Caki2 (cell line): ENCODE data around the gene CYTH1. TPM values are rescaled to one million over a fixed set of nuclear protein-coding genes. Genes with fewer than 3 reads are reported as not detected.

ENCODE experiments used
- DNase-seq: peaks from one replicate; pipeline ENCODE4 v3.0.0-alpha.2; 2015; ENCODE audit warnings: low read depth
- in situ Hi-C: cut with HindIII; loops from 2 replicates; pipeline ENCODE4 v1.10.0; 2016; ENCODE audit warnings: low sequenced_read_pairs, low pct_unique_long_range_greater_than_20kb, mixed read lengths
- total RNA-seq: library from RNA; depleted of rRNA; stranded (reverse); fragments of >200 nt; shearing (Covaris generic); gene quantifications from 2 replicates; pipeline ENCODE4 v1.2.3, GENCODE V29; 2014; ENCODE audit warnings: low replicate concordance; rRNA removed

CYTH1 gene
- 52.6 and 58.0 TPM in 2 replicates for total RNA-seq

DNA sequence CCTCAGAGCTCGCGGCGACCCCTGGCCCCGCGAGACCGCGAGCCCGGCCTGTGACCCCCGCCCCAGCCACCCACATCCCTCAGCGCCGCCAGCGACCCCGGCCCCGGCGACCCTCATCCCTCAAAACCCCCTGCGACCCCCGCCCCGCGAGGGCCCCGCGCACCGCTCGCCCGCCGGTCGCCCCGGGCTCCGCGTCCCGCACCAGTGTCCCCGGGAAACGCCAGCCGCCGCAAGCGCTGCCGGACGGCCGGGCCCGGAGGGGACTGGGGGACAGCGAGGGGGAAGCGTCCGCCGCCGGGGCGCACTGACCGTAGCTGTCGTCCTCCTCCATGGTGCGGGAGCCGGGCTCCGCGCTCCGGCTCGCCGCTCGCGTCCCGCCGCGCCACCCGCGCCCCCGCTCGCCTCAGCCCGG lies at the start of gene CYTH1:
CYTH1 (minus strand) TSS at position 381 of the 412 bp plus-strand sequence; CDS start at position 331, 50 bp downstream.
- in situ Hi-C loops = no loop called here

DNA sequence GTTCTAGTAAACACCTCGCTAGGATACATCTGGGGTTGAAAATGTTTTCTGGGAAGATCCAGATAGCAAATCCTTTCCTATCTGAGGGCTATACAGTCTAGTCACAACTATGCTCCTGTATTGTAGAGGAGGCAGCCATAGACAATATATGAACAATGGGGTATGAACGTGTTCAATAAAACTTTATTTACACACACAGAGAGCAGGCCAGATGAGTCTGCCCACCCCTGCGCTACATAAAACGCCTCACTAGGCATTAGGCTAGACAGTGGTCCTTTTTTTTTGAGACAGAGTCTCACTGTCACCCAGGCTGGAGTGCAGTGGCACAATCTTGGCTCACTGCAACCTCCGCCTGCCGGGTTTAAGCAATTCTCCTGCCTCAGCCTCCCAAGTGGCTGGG lies 47.4 kb upstream of the CYTH1 start:
- DNase-seq = no peak
- in situ Hi-C loops = loop anchor here (25.0 kb wide), 1 partner anchor 242 kb away; the partner anchor contains the start of gene DNAH17

More for the DNA sequence above, at the start of gene CYTH1:
- DNase-seq = no peak

DNA sequence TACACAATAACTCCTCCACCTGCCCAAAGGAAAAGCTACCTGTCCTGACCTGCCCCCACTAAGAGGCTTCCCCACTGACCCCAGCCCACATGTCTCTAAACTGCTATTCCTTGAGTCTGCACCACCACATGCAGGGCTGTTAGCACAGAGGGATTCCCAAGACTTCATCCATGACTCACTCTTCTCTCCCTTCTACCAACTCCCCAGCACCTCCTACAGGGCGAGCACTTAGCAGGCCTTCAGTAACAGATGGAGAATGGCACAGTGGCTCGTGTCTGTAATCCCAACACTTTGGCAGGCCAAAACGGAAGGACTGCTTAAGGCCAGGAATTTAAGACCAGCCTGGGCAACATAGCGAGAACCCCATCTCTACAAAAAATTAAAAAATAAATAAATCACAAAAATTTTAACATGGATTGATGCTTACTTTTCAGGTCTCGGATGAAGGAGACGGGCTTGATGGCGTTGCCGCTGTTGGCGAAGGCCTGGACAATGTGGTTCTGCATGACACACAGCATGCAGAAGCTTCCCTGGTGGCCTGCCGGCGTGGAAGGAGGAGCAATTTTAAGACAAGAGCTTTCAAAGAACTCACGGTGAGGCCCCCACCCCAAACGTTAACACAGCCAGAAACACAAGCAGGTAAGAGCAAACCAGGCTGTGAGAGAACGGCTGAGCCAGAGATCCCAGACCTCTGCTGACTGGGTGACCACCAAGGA lies 46.6 kb upstream of the CYTH1 start:
- in situ Hi-C loops = loop anchor here (25.0 kb wide), 1 partner anchor 241 kb away; the partner anchor contains the start of gene DNAH17

GRCh38 chr17:78826836-78827509 lies 44.9 kb upstream of the CYTH1 start:
- in situ Hi-C loops = loop anchor here (25.0 kb wide), 1 partner anchor 240 kb away; the partner anchor contains the start of gene DNAH17
- DNase-seq = no peak

More for the DNA sequence above, 46.6 kb upstream of the CYTH1 start:
- DNase-seq = peak; percentile 28

DNA sequence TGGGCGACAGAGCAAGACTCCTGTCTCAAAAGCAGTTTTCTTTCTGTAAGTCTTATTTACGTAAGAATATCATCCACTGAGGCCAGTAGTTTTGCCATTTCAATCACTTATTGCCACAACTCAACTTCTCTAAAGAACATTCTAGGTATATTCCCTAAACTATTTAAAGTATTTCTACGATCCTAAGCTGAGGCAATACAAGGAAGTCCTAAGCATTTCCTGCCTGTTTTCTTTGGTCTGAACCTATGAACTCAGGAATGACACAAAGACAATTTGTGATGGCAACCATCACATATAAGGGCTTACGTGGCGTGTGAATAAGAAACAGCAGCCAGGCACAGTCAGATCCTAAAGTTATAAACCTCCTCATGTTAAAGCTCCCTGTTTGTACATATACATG lies 44.3 kb upstream of the CYTH1 start:
- in situ Hi-C loops = loop anchor here (25.0 kb wide), 1 partner anchor 239 kb away; the partner anchor contains the start of gene DNAH17
- DNase-seq = no peak

GRCh38 chr17:78825696-78826095 lies 43.6 kb upstream of the CYTH1 start:
- in situ Hi-C loops = loop anchor here (25.0 kb wide), 1 partner anchor 238 kb away; the partner anchor contains the start of gene DNAH17

DNA sequence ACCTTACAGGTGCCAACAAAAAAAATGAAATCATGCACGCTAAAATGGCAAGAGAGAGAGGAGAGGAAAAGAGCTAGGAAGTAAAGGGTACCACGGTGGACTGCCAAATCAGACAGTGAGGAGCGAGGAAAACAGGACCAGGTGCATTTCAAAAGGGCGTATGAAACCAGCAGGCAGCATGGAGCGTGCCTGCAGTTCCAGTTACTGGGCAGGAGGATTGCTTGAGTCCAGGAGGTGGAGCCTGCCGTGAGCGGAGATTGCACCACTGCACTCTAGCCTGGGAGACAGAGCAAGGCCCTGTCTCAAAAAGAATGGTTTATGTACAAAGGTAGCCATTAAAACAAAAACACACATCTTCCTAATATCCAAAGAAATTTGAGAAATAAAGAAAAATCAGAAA lies 42.2 kb upstream of the CYTH1 start:
- in situ Hi-C loops = no loop called here
- DNase-seq = no peak

More at GRCh38 chr17:78825696-78826095, 43.6 kb upstream of the CYTH1 start:
- DNase-seq = no peak

- no peak for DNase-seq
- in situ Hi-C loops = no loop called here
These were observed 41.4 kb upstream of the CYTH1 start for GRCh38 chr17:78823282-78824046.

DNA sequence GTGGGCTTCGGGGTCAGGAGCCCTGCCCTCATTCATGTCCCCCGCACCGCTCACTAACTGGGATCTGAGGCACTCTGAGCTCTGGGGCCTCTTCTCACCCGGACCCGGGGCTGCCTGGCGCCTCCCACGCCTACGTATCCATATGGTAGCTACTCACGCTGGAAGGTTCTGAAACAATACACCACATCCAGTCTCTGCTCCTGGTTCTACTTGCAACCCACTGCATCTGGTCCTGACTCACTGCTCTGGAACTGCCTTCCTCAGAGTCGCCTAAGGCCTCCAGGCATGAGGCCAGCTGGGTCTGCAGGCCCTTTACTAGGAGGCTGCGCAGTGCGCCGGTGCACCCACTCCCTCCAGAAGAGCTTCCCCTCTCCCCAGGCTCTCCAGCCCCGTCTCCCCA lies 40.5 kb upstream of the CYTH1 start:
- no peak for DNase-seq
- in situ Hi-C loops = no loop called here

DNA sequence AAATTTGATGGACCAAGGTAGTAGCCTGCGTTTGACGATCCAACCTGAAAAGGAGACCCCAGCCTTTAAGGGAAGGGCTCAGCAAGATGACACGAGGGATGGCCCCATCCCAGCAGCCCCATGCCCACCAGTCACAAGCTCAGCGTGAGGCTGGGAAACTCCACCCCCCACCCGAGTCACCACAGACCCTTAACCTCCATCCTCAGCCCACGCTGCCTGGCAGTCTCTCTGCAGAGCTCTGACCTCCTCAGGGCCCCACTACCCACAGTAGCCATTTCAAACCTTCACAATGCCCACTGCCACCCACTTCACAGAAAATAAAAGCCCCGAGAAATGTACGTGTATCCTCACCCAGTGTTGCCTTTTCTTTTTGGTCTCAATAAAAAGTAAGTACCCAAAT lies 39.9 kb upstream of the CYTH1 start:
- in situ Hi-C loops = no loop called here
- no peak for DNase-seq

DNA sequence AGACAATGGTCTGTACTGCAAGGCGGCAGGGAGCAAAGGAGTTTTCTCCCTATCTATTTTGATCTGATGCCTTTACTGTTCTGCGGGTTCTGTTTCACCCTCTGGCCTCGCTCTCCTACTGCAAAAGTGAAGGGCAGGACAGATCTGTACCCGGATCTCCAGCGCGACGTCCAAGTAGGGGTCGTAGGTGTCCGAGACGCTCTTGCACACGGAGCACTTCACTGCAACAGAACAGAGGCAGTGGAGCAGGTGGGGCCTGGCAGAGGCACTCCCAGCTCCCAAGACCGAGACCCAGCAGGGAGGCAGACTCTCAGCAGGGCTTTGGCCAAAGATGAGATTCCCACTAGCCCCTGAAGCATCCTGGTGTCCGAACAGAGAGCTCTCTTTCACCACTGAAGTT lies 38.8 kb upstream of the CYTH1 start:
- in situ Hi-C loops = no loop called here
- DNase-seq = no peak

DNA sequence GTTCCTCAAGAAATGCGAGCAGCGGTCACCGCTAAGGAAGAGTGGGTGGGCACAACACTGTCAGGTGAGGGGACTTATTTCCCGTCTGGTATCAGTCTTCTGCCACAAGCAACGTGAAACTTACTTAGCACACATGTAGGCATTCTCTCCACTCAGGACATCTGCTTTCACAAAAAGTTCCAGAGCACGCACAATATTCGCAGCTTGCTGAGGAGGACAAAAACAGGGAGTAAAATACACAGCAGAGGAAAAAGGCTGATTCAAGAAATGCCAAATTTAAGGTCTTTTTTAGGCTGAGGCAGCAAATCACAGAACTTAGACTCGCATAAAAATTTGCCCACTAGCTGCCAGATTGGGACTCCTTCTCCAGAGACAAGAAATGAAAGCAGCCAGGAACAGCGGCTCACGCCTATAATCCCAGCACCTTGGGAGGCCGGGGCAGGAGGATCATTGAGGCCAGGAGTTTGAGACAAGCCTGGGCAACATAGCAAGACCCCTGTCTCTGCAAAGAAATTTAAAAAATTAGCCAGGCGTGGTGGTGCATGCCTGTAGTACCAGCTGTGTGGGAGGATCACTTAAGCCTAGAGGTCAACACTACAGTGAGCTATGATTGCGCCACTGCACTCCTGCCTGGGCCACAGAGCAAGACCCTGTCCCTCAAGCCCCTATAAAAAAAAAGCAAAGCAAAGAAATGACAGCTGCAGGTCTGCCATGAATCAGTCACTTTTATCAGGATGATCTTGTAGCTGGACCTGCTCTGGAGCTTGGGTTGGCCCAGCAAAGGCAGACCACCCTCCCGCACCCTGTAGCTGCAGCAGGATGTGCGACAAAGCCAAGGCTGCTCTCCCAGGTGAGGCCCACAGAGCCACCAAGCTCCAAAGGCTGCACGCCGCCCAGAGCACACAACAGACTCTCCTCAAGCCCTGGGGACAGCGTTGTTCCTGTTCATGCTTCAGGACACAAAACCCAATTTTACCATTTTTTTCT lies 38.0 kb upstream of the CYTH1 start:
- in situ Hi-C loops = no loop called here

GRCh38 chr17:78819402-78819801 lies 37.3 kb upstream of the CYTH1 start:
- in situ Hi-C loops = no loop called here
- DNase-seq = no peak

More for the DNA sequence above, 38.0 kb upstream of the CYTH1 start:
- no peak for DNase-seq

DNA sequence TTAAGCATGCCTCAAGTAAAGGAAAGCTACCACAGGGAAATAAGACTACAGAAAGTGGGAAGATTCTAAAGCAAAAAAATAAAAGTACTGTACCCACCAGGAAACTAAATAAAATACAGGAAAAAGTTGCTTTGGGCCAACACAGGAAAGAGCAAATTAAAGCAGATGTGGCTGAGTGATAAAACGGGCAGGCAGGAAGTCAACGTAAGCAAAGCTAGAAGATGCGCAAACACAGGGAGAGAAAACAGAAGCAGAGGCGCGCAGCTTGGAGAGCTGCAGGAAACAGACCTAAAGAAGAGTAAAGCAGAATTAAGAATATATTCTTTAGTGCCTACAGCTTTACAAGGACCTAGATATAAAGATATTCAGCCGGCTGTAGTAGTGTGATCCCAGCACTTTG lies 36.9 kb upstream of the CYTH1 start:
- DNase-seq = no peak
- in situ Hi-C loops = no loop called here

- in situ Hi-C loops = no loop called here
- no peak for DNase-seq
These were observed 36.2 kb upstream of the CYTH1 start for GRCh38 chr17:78818152-78818846.

- no peak for DNase-seq
- in situ Hi-C loops = no loop called here
These were observed 35.0 kb upstream of the CYTH1 start for GRCh38 chr17:78817123-78817522.

GRCh38 chr17:78815696-78816095 lies 33.6 kb upstream of the CYTH1 start:
- no peak for DNase-seq
- in situ Hi-C loops = no loop called here
